ENCODE results near the gene SPRED1. TPM values are rescaled to one million over a fixed set of nuclear protein-coding genes. Genes with fewer than 3 reads are reported as not detected.

SPRED1 gene
- total RNA-seq = 8.7 TPM
- long read RNA-seq, full-length matches to known transcripts = 20 of 22 reads
- long read RNA-seq, partial matches to known transcripts = 0 of 22 reads
- long read RNA-seq, other reads (novel, unspliced or antisense) = 2 of 22 reads

DNA sequence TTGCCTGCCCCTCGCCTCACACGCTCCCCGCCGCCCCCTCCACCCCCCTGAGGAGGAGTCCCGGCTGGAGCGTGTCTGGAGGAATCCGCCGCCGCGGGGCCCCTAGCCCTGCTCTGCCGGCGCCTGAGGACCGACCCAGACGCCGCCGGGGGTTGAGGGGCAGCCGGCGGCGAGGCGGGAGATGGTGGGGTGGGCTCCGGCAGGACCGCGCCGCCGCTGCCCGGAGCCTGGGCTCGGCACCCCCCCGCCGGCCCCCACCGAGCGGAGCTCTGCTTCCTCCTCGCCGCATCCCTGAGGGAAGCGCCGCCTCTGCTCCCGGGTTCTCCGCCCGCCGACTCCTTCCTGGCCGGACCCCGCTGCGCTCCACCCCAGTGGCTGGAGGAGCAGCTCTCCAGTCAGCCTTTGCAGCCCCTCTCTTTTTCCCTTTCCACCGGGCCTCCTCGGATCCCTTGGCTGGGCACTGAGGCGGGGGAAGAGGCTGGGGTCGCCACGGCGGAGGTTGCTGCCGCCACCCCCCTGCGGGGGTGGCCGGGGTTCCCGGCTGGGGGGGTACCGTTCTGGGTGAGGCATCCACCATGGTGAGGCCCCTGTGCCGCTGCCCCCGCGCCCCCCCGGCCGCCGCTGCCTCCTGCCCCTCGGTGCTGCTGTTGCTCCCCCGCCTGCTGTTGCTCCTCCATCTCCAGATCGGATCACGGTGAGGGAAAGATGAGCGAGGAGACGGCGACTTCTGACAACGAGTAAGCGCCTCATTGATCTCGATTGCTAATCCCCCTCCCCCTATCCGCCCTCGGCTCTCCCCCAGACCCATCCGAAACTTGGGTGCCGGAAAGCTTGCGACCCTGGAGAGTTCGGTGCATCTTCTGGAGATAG is at the start of gene SPRED1:
Gene SPRED1 (plus strand): TSS at position 356 of the 870 bp plus-strand sequence. CDS start 350 bp downstream, at position 706.
- Histone ChIP-seq H3K9me3 (replicated peaks) (no peaks in the 10 kb centered on the region), H3K27me3 (ENCODE audit: low read depth) (no peaks in the 10 kb centered on the region), H3K4me1 (peaks cover 64% of the 10 kb centered on the region), H3K36me3 (no peaks in the 10 kb centered on the region), H3K27ac (replicated peaks) (peak within 1 kb of the TSS; percentile 99), H3K4me3 (peak within 1 kb of the TSS; percentile 91)
- peak; percentile 82 for DNase-seq
- intact Hi-C loops (cut with micrococcal nuclease) = loop anchor here (10.0 kb wide), 1 partner anchor 102 kb away; no protein-coding TSS in a partner anchor
- TF ChIP-seq, protein P1, sequence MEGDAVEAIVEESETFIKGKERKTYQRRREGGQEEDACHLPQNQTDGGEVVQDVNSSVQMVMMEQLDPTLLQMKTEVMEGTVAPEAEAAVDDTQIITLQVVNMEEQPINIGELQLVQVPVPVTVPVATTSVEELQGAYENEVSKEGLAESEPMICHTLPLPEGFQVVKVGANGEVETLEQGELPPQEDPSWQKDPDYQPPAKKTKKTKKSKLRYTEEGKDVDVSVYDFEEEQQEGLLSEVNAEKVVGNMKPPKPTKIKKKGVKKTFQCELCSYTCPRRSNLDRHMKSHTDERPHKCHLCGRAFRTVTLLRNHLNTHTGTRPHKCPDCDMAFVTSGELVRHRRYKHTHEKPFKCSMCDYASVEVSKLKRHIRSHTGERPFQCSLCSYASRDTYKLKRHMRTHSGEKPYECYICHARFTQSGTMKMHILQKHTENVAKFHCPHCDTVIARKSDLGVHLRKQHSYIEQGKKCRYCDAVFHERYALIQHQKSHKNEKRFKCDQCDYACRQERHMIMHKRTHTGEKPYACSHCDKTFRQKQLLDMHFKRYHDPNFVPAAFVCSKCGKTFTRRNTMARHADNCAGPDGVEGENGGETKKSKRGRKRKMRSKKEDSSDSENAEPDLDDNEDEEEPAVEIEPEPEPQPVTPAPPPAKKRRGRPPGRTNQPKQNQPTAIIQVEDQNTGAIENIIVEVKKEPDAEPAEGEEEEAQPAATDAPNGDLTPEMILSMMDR (IDR thresholded peaks at IDR 0.05; ENCODE audit: borderline replicate concordance) = no peak

DNA sequence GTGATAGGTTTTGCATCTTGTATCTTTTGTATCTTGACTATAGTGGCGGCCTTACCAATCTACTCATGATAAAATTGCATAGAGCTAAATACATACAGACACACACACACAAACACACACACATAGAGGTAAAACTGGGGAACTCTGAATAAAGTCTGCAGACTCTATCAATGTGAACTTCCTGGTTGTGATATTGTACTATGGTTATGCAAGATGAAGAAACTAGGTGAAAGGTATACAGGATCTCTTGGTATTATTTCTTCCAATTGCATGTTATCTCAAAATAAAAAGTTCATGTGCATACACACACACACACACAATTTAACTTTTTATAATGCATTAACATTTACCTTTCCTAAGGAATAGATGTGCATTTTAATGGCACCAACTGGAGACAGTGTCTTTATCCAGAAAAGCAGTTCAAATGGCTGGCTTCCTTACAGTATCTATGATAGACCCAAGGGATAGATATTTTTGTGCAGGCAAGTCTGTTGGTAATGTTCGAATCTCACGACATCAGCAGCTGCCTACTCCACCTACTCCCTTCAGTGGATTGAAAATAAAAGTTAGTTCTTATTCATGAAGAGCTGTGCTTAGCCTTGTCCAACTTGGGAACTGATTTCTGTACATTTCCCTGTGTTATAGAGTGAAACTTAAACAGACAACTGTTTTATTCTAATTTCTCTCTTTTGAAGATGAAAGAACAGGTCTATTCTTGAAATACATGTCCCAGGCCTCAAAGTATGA is 46.9 kb upstream of the SPRED1 start:
- Histone ChIP-seq H3K27me3 (ENCODE audit: low read depth) (no peaks in the 10 kb centered on the region), H3K9me3 (replicated peaks) (no peaks in the 10 kb centered on the region), H3K4me3 (no peak overlapping the region), H3K4me1 (peaks cover 59% of the 10 kb centered on the region), H3K27ac (replicated peaks) (no peak overlapping the region), H3K36me3 (no peaks in the 10 kb centered on the region)
- intact Hi-C loops (cut with micrococcal nuclease) = no loop called here
- TF ChIP-seq, protein P1 (IDR thresholded peaks at IDR 0.05; ENCODE audit: borderline replicate concordance) = no peak
- DNase-seq = no peak

DNA sequence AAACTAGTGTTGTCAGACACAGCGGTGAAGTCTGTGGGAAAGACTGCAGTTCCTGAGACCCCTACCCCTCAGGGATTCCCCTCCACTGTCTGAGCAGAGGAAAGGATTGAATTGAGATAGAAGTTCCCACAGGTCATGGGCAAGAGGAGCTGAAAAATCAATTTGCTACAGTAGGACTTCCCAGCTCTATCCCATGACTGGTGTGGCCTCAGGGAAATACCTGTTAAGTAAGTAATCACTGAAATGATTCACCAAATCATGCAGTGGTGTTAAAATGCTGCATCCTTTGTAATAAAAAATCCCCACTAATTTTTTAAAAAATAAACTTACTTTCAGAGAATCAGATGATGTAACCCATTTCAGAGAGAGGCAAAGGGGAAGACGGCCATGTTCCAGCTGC is 45.0 kb upstream of the SPRED1 start:
- no peak for DNase-seq
- Histone ChIP-seq H3K4me1 (peaks cover 45% of the 10 kb centered on the region), H3K27ac (replicated peaks) (no peak overlapping the region), H3K4me3 (no peak overlapping the region), H3K9me3 (replicated peaks) (no peaks in the 10 kb centered on the region), H3K27me3 (ENCODE audit: low read depth) (no peaks in the 10 kb centered on the region), H3K36me3 (no peaks in the 10 kb centered on the region)
- intact Hi-C loops (cut with micrococcal nuclease) = no loop called here
- TF ChIP-seq, protein P1 (IDR thresholded peaks at IDR 0.05; ENCODE audit: borderline replicate concordance) = no peak

DNA sequence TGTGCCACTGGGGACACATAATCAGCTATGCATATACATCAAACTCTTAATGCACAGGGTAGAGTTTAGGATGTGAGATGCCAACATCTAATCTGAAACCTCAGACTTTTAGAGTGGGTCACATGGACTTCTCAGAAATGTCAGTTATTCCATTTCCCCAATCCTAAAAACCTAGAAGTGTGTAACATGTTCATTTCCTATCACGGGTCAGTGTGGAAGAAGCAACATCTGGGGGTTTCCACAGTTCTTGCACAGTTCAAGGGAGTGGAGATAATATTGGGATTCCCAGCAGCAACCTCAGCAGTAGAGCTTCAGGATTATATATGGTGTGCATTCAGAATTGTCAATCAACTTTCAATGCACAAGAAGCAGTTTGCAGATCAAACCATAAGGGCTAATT is 44.4 kb upstream of the SPRED1 start:
- intact Hi-C loops (cut with micrococcal nuclease) = no loop called here
- Histone ChIP-seq H3K9me3 (replicated peaks) (no peaks in the 10 kb centered on the region), H3K4me1 (peaks cover 48% of the 10 kb centered on the region), H3K27me3 (ENCODE audit: low read depth) (no peaks in the 10 kb centered on the region), H3K36me3 (no peaks in the 10 kb centered on the region), H3K4me3 (no peak overlapping the region), H3K27ac (replicated peaks) (no peak overlapping the region)
- TF ChIP-seq, protein P1 (IDR thresholded peaks at IDR 0.05; ENCODE audit: borderline replicate concordance) = no peak
- DNase-seq = no peak

DNA sequence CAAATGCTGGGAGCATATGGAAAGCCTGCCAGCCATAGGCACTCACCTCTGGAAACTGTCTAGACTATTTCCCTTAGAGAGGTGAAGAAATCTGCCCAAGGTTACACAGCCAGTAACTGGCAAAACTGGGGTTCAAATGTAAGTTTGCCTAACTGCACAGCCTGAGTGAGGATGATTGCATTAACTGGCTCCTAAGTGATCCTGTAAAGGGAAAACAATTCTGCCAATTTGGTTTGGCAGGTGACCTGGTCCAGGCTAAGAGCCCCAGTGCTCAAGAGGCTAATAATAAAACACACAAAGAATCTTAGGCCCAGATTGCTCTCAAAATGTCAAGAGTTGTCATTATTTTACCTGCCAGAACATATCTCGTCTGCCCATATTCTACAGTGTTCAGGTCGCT is 43.9 kb upstream of the SPRED1 start:
- no peak overlapping the region for H3K4me3 ChIP-seq
- peaks cover 53% of the 10 kb centered on the region for H3K4me1 ChIP-seq
- H3K27ac ChIP-seq (replicated peaks) = peak overlapping the region; percentile 0
- intact Hi-C loops (cut with micrococcal nuclease) = no loop called here
- no peak for DNase-seq
- TF ChIP-seq, protein P1 (IDR thresholded peaks at IDR 0.05; ENCODE audit: borderline replicate concordance) = no peak
- H3K9me3 ChIP-seq (replicated peaks) = no peaks in the 10 kb centered on the region
- H3K27me3 ChIP-seq (ENCODE audit: low read depth) = no peaks in the 10 kb centered on the region
- H3K36me3 ChIP-seq = no peaks in the 10 kb centered on the region
